Large intestine (tissue), 3 donors: ENCODE data around the gene ATAD3A. TPM values are rescaled to one million over a fixed set of nuclear protein-coding genes. Genes with fewer than 3 reads are reported as not detected.

Experiments used
- DNase-seq, 2 donors: peaks; one replicate each; pipeline versions ENCODE4 v3.0.0 to v3.0.0-alpha.2; 2013
- H3K27ac ChIP-seq: one replicate; pipeline ENCODE4 v1.5.1; 2013; ENCODE audit warnings: low read length
- H3K27me3 ChIP-seq: 2 replicates; pipeline ENCODE4 v1.6.1; 2013; ENCODE audit warnings: low read length; ENCODE audit not compliant: control insufficient read depth, insufficient read depth
- H3K36me3 ChIP-seq: 2 replicates; pipeline ENCODE4 v1.6.1; 2013; ENCODE audit warnings: low read length; ENCODE audit not compliant: control insufficient read depth, insufficient read depth
- H3K4me1 ChIP-seq: one replicate; pipeline ENCODE4 v1.6.1; 2013; ENCODE audit warnings: low read length; ENCODE audit not compliant: control insufficient read depth, insufficient read depth
- H3K4me3 ChIP-seq: one replicate; pipeline ENCODE4 v1.5.1; 2013; ENCODE audit warnings: low read length
- H3K9me3 ChIP-seq: one replicate; pipeline ENCODE4 v1.6.1; 2013; ENCODE audit warnings: mild to moderate bottlenecking, low read depth, low read length, moderate library complexity; ENCODE audit not compliant: control insufficient read depth
- WGBS: methylation state at CpG from one replicate; pipeline ENCODE4 v1.1.5; 2013; ENCODE audit warnings: low lambda C conversion rate; ENCODE audit not compliant: insufficient coverage; 5-methylcytosine and 5-hydroxymethylcytosine counted together
- polyA plus RNA-seq: library from polyadenylated mRNA; unstranded; fragments of 120-200 nt; gene quantifications from one replicate; pipeline ENCODE4 v1.2.1, GENCODE V29; 2013

Gene ATAD3A
- polyA plus RNA-seq, 1 donor, result 20.1 TPM

DNA sequence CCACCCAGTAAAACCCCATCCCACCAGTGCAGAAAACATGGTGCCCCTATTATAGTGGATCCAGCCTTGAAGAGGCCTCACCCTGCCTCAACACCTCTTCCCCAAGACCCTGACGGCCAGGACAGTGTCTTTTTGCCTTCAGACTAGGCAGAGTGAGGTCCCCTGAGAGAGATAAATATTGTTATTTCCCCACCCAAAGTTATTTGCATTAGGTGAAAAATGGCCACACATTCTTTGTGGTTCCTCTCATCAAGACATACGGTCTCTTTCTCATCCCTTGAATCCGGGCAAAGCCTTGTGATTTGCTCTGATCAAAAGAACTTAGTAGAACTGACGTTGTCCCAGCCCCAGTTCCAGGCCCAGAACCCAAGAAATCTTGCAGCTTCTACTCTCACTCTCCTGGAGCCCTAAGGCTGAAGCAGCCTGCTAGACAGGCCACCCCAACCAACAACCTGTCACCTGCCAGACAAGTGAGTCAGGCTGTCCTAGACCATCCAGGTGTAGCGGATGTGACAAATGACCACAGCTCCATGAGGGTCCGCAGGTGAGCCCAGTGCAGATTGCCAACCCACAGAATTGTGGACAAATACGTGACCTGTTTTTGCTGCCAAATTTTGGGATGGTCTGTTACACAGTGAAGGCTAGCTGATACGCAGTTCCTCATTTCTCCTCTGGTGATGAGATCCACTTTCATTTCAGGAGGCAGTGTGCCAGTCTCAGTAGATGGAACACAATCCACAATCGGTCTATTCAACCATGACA lies 70.8 kb downstream of the ATAD3A start:
- DNase-seq, result no peak
- peaks cover 4% of the 10 kb centered on the region for H3K4me1 ChIP-seq
- no peak overlapping the region for H3K27ac ChIP-seq
- no peaks in the 10 kb centered on the region for H3K9me3 ChIP-seq
- H3K36me3 ChIP-seq, result no peaks in the 10 kb centered on the region
- H3K27me3 ChIP-seq, result peaks cover 18% of the 10 kb centered on the region
- no CpG with 5 or more reads among the region's 9 CpGs for WGBS
- H3K4me3 ChIP-seq, result no peak overlapping the region

DNA sequence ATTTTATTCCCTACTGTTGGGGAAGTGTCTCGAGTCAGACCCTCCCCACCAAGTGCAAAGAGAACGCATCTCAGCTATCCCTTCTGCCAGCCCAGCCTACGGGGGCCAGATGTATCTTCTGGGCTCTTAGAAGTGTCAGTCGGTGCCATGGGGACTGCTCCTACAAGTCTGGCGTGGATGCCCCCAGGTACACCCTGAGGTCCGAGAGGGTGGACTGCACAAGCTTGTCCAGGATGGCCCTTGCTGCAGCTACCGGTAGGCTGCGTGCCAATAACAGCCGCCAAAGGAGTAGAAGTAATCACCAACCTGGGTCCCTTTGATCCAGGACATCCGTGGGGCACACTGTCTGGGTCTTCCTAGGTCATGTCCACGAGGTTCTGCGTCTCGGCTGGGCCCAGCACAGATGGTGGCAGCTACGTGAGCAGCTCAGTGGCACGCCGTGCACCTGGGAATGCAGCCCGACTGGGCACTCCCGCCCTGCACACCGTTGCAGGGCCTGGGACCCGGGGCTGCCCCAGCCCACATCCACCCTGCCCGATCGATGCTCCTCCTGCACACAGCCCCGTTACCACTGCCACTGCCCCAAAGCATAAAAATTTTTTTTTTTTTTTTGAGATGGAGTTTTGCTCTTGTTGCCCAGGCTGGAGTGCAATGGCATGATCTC lies 71.5 kb downstream of the ATAD3A start:
- H3K4me1 ChIP-seq, result no peaks in the 10 kb centered on the region
- H3K27ac ChIP-seq, result no peak overlapping the region

More for the DNA sequence above, 71.5 kb downstream of the ATAD3A start:
- Histone ChIP-seq H3K4me3 (no peak overlapping the region), H3K9me3 (no peaks in the 10 kb centered on the region), H3K27me3 (peaks cover 18% of the 10 kb centered on the region), H3K36me3 (no peaks in the 10 kb centered on the region)
- no peak for DNase-seq
- no CpG with 5 or more reads among the region's 23 CpGs for WGBS

Other genes starting within 250 kb of the ATAD3A start
- 52.9 TPM for gene UBE2J2, start 238.3 kb upstream of the ATAD3A start, polyA plus RNA-seq
- 18.7 TPM for gene SCNN1D, start 231.7 kb upstream of the ATAD3A start, polyA plus RNA-seq
- gene ACAP3, start 204.2 kb upstream of the ATAD3A start, polyA plus RNA-seq, result 67.7 TPM
- gene PUSL1, start 203.6 kb upstream of the ATAD3A start, polyA plus RNA-seq, result 14.5 TPM
- 147 TPM for gene INTS11, start 187.5 kb upstream of the ATAD3A start, polyA plus RNA-seq
- gene CPTP, start 187.4 kb upstream of the ATAD3A start, polyA plus RNA-seq, result 17.7 TPM
- 0.69 TPM for gene TAS1R3, start 180.9 kb upstream of the ATAD3A start, polyA plus RNA-seq
- gene DVL1, start 162.7 kb upstream of the ATAD3A start, polyA plus RNA-seq, result 45.4 TPM
- gene MXRA8, start 153.6 kb upstream of the ATAD3A start, polyA plus RNA-seq, result 346 TPM
- 88.4 TPM for gene AURKAIP1, start 137.0 kb upstream of the ATAD3A start, polyA plus RNA-seq
- 285 TPM for gene CCNL2, start 112.8 kb upstream of the ATAD3A start, polyA plus RNA-seq
- gene MRPL20, start 104.9 kb upstream of the ATAD3A start, polyA plus RNA-seq, result 135 TPM
- 2.6 TPM for gene ANKRD65, start 90.9 kb upstream of the ATAD3A start, polyA plus RNA-seq
- gene VWA1, start 76.5 kb upstream of the ATAD3A start, polyA plus RNA-seq, result 92.3 TPM
- gene ATAD3C, start 62.5 kb upstream of the ATAD3A start, polyA plus RNA-seq, result 1.0 TPM
- gene ATAD3B, start 40.4 kb upstream of the ATAD3A start, polyA plus RNA-seq, result 21.8 TPM
- gene TMEM240, start 28.5 kb downstream of the ATAD3A start, polyA plus RNA-seq, result 3.9 TPM
- 79.4 TPM for gene SSU72, start 62.7 kb downstream of the ATAD3A start, polyA plus RNA-seq
- gene FNDC10, start 88.0 kb downstream of the ATAD3A start, polyA plus RNA-seq, result 2.4 TPM
- 49.8 TPM for gene MIB2, start 103.3 kb downstream of the ATAD3A start, polyA plus RNA-seq
- 10.7 TPM for gene MMP23B, start 120.0 kb downstream of the ATAD3A start, polyA plus RNA-seq
- gene CDK11B, start 146.8 kb downstream of the ATAD3A start, polyA plus RNA-seq, result 27.2 TPM
- 44.3 TPM for gene SLC35E2B, start 180.6 kb downstream of the ATAD3A start, polyA plus RNA-seq
- 21.1 TPM for gene CDK11A, start 212.2 kb downstream of the ATAD3A start, polyA plus RNA-seq